Activated T-cell treated with anti-CD3 and anti-CD28 coated beads, Interleukin-2, amount 50 U/mL, for 4 hours (primary cell): Measurements from ENCODE around the gene ATF5. TPM values are rescaled to one million over a fixed set of nuclear protein-coding genes. Genes with fewer than 3 reads are reported as not detected.

ENCODE experiments used
- ATAC-seq, 2 donors: fragments of 200-7000 bp; cut with Tn5 transposase; one replicate each; pipeline ENCODE4 v1.10.0; 2021
- DNase-seq: peaks from one replicate; pipeline ENCODE4 v3.0.0-alpha.2; 2020
- H3K27me3 Mint-ChIP-seq: one replicate; pipeline ENCODE4 v1.8.0; 2021; ENCODE audit warnings: low read depth, mixed read lengths
- H3K36me3 Mint-ChIP-seq: one replicate; pipeline ENCODE4 v1.8.0; 2022; ENCODE audit warnings: mixed read lengths; ENCODE audit not compliant: insufficient read depth
- H3K4me1 Mint-ChIP-seq: one replicate; pipeline ENCODE4 v1.8.0; 2021; ENCODE audit warnings: low read depth, mixed read lengths
- H3K4me3 Mint-ChIP-seq: one replicate; pipeline ENCODE4 v1.8.0; 2021; ENCODE audit warnings: mild to moderate bottlenecking, moderate library complexity, mixed read lengths
- H3K9me3 Mint-ChIP-seq: one replicate; pipeline ENCODE4 v1.8.0; 2021; ENCODE audit warnings: mixed read lengths
- total RNA-seq, 3 donors: library from RNA; stranded (reverse); gene quantifications; one replicate each; pipeline ENCODE4 v1.2.1, GENCODE V29; 2021

Gene ATF5
- total RNA-seq, 3 donors from 2014 or later, result 58.4 to 73.1 (median 60.6) TPM

GRCh38 chr19:49978324-49978723 lies 49.3 kb downstream of the ATF5 start:
- H3K27me3 Mint-ChIP-seq, result no peaks in the 10 kb centered on the region
- peaks cover 18% of the 10 kb centered on the region for H3K36me3 Mint-ChIP-seq
- ATAC-seq (no peak), DNase-seq (no peak)
- no peaks in the 10 kb centered on the region for H3K9me3 Mint-ChIP-seq
- H3K4me3 Mint-ChIP-seq, result no peak overlapping the region
- H3K4me1 Mint-ChIP-seq, result no peaks in the 10 kb centered on the region

GRCh38 chr19:49981603-49982593 lies 52.9 kb downstream of the ATF5 start:
- ATAC-seq, result no peak
- H3K4me1 Mint-ChIP-seq, result no peaks in the 10 kb centered on the region
- no peaks in the 10 kb centered on the region for H3K9me3 Mint-ChIP-seq
- no peak for DNase-seq
- no peaks in the 10 kb centered on the region for H3K27me3 Mint-ChIP-seq
- H3K36me3 Mint-ChIP-seq, result peaks cover 28% of the 10 kb centered on the region
- no peak overlapping the region for H3K4me3 Mint-ChIP-seq

Other genes starting within 250 kb of the ATF5 start
- gene ADM5, start 239.6 kb upstream of the ATF5 start, total RNA-seq, result 10 to 100 TPM; 16.3 to 20.8 (median 17.2) TPM
- 1 to 10 TPM in 1 of 3 donors, under 1 TPM in 2; 0.60 to 1.2 (median 0.95) TPM for gene CPT1C, start 238.1 kb upstream of the ATF5 start, total RNA-seq
- gene TSKS, start 165.9 kb upstream of the ATF5 start, total RNA-seq, result 1 to 10 TPM in 1 of 3 donors, under 1 TPM in 1, not detected in 1; 0.40 to 1.2 TPM
- gene AP2A1, start 162.2 kb upstream of the ATF5 start, total RNA-seq, result 10 to 100 TPM; 63.6 to 73.6 (median 71.5) TPM
- 10 to 100 TPM; 15.6 to 19.9 (median 18.5) TPM for gene FUZ, start 115.9 kb upstream of the ATF5 start, total RNA-seq
- gene MED25, start 110.9 kb upstream of the ATF5 start, total RNA-seq, result 10 to 100 TPM; 44.1 to 51.0 (median 47.2) TPM
- gene PTOV1, start 78.0 kb upstream of the ATF5 start, total RNA-seq, result 10 to 100 TPM; 77.8 to 86.3 (median 83.7) TPM
- gene PNKP, start 61.6 kb upstream of the ATF5 start, total RNA-seq, result 100 to 1,000 TPM; 110 to 120 (median 110) TPM
- gene AKT1S1, start 51.9 kb upstream of the ATF5 start, total RNA-seq, result 10 to 100 TPM; 25.3 to 31.6 (median 28.0) TPM
- 10 to 100 TPM; 29.1 to 30.5 (median 29.3) TPM for gene TBC1D17, start 51.5 kb upstream of the ATF5 start, total RNA-seq
- 10 to 100 TPM; 24.7 to 52.7 (median 36.4) TPM for gene IL4I1, start 32.3 kb upstream of the ATF5 start, total RNA-seq
- gene NUP62, start 299 bp downstream of the ATF5 start, total RNA-seq, result 100 to 1,000 TPM; 172 to 189 (median 184) TPM
- not detected for gene SIGLEC11, start 32.0 kb downstream of the ATF5 start, total RNA-seq
- 10 to 100 TPM; 40.5 to 45.8 (median 40.5) TPM for gene VRK3, start 96.2 kb downstream of the ATF5 start, total RNA-seq
- 10 to 100 TPM in 2 of 3 donors, 1 to 10 TPM in 1; 9.5 to 12.7 (median 10.1) TPM for gene ZNF473, start 96.8 kb downstream of the ATF5 start, total RNA-seq
- not detected for gene IZUMO2, start 234.1 kb downstream of the ATF5 start, total RNA-seq